Daoy (cell line): ENCODE results near the gene DLX1. TPM values are rescaled to one million over a fixed set of nuclear protein-coding genes. Genes with fewer than 3 reads are reported as not detected.
"Not testable (repeated sequence)": the region's sequence is repeated elsewhere in the genome, so short reads cannot be mapped to it uniquely, and the experiment has no call there.

ENCODE experiments used
- DNase-seq: peaks from one replicate; pipeline ENCODE4 v3.0.0-alpha.2; 2015; ENCODE audit warnings: low read depth
- total RNA-seq: library from RNA; depleted of rRNA; stranded (reverse); fragments of >200 nt; shearing (Covaris generic); gene quantifications from 2 replicates; pipeline ENCODE4 v1.2.3, GENCODE V29; 2014; rRNA removed

Gene DLX1
- 7.3 and 7.4 TPM in 2 replicates for total RNA-seq

DNA sequence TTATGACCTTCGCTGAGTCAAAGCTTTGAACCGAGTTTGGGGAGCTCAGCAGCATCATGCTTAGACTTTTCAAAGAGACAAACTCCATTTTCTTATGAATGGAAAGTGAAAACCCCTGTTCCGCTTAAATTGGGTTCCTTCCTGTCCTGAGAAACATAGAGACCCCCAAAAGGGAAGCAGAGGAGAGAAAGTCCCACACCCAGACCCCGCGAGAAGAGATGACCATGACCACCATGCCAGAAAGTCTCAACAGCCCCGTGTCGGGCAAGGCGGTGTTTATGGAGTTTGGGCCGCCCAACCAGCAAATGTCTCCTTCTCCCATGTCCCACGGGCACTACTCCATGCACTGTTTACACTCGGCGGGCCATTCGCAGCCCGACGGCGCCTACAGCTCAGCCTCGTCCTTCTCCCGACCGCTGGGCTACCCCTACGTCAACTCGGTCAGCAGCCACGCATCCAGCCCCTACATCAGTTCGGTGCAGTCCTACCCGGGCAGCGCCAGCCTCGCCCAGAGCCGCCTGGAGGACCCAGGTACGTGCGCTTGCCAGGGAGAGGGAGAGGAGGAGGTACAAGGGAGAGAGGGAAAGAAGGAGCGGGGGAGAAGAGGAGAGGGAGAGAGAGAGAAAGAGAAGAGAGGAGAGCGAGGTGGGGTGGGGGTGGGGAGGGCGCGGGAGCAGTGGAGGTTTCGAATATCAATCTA, at the start of gene DLX1:
DLX1 (plus strand) TSS at position 48 of the 700 bp plus-strand sequence; CDS start at position 219, 171 bp downstream.
- DNase-seq: no peak

DNA sequence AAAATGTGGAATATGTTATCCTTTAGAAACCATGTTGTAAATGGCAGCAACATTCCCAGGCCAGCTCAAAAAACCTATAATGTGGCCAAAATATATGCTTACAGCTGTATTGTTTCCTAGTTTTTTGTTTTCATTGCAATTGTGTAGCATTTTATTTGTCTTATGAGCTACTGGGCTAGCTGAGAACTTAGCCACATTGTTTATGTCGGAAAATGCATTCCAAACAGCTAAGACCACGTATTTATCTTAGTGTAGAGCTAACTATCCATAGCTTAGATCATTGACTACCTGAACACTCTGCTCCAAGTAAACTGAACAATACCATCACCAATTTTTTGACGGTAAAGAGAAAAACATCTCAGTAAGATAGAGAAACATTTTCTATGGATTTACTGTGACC, 47.2 kb upstream of the DLX1 start:
- no peak for DNase-seq

DNA sequence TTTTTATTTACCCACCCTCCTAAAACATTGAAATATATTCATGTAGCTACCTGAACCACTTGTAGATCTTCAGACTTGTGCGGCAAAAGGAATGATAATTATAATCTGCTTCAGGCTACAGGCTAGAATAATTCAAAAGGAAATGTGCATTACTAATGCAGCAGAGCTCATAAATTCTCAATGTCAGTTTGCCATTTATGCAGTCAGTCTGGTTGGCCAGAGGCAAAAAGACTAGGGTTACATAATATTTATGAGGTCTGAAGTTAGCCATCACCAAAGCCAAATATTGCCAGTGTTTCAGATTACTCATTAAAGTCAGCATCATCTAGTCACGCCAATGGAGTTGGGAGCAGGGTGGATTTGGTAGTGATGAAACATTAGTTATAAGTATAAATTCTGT, 46.7 kb upstream of the DLX1 start:
- peak; percentile 67 for DNase-seq

DNA sequence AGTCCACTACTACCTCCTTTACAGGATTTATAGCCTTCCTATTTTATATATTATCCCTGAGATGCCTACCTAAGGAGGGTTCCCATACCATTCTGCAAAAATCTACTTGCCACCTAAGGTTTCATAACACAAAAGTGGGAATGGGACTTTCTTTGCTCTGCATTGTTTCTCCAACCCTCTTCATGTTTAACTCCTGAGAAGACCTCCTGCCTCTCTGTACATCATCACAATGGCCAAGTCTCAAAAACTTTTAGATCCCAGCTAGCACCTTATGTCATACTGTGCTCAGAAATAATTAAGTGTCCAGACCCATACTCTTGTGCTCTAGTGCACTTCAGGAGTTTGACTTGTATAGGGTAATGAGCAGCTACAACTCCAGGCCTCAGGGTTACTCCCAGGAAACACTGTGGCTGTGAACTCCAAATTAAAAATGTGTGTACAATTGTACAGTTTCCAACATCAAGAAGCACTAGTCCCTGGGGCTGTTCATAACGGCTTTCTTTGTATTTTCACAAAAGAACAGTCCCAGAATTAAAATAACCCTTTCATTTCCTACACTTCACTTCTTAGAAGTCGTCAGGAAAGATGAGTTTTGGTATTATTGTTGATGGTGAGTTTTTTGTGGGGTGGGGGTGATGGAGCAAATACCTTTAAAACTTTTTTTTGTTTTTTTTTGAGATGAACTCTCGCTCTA, 46.1 kb upstream of the DLX1 start:
- DNase-seq: no peak

DNA sequence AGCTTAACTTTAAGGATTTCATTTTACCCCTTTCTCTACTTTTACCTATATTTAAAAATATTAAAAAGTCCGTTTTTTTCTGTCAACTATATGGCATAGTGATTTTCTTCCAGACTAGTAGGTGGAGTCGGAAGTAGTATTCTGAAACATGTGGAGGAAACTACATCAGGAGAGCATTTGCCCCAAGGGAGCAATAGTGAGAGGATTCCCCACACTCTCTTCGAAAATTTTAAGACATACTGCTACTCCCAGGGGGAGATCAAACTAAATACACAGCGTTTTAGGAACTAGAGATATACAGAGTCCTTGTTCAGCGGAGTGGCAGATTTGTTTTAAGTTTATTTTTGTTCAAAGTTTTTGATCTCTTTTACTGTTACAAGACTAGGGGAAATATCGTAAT, 45.0 kb upstream of the DLX1 start:
- DNase-seq: no peak

DNA sequence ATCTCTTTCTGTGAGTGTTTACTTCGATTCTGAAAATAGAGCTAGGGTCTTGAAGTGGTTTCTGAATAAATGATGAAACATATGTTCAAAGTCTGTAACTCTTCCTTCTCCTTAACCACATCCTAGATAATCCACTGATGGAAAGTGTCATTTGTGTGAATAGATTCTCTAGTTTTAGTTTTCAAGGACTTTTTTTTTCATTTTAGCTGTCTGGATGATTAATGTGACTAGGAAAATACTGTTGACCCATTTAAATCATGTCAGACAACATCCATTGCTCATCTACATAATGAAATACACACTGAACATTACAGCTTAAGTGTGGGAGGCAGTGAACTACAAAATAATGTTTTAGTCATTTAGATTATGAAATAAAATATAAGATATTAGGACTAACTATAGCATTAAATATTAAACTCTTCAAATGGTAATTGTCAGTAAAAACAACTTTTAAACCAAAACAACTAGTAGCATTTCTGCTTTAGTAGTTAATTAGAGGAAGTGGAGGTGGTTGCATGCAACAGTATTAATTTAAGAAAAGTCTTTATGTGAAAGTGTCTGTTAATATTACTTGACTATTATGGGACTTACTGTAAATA, 39.1 kb upstream of the DLX1 start:
- no peak for DNase-seq

DNA sequence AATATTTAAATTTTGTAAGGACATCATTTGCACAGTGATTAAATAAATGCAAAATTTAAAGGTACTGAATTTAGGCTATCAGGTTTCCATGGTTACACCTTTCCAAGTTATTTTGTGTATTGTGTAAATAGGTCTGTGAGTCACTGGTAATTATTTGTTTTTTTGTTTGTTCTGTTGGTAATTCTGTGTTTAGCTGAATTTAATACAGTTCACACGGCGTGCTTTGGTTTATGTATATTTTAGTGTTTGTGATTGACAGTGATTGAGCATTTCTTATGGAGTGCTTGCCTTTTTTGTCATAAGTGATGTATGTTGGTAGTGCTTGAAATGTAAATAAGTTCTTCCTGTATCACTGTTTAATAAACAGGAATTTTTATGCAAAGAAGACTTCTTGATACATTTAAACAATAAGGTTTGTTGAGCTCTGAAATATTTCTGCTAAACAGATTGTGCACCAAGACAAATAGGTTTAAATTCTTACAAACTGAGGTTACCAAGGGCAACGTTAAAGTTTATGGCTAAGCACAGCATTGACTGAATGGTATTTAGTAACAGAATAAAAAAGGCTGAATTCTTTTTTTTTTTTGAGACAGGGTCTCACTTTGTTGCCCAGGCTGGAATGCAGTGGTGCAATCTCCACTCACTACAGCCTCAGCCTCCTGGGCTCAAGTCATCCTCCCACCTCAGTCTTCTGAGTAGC, 38.3 kb upstream of the DLX1 start:
- DNase-seq: no peak

DNA sequence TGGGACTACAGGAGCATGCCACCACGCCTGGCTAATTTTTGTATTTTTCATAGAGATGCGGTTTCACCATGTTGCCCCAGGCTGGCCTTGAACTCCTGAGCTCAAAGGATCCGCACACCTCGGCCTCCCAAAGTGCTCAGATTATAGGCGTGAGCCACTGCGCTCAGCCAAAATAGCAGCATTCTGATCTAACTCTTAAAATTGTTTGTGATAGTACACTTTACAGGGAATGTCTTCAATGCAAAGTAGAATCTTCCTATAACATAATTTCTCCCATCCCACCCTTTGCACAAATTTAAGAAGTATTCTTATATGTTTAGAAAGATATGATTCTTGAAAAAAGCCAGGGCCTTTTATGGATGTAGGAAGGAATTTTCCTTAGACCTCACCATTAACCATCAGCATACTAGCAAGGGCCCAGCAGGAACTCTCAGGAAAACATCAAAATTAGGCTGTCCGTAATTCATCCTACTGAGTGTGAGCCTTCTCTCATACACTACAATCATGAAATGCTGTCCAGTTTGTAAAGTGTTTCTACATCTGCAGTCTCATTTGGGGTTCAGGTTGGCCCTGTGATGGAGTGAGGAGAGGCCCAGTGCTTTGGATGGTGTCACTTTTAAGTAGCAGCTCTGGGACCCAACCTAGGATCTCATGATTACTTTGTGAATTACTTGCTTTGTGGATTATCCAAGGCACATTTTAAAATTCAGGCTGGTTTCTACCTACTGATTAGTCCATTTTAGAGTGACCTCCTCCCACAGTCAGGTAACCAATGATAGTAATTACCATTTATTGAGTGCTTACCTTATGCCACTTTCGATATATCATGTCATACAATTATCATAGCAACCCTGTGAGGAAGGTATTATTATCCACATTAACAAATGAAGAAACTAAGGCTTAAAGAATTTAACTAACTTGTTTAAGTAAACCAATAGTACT, 37.5 kb upstream of the DLX1 start:
- no peak for DNase-seq

DNA sequence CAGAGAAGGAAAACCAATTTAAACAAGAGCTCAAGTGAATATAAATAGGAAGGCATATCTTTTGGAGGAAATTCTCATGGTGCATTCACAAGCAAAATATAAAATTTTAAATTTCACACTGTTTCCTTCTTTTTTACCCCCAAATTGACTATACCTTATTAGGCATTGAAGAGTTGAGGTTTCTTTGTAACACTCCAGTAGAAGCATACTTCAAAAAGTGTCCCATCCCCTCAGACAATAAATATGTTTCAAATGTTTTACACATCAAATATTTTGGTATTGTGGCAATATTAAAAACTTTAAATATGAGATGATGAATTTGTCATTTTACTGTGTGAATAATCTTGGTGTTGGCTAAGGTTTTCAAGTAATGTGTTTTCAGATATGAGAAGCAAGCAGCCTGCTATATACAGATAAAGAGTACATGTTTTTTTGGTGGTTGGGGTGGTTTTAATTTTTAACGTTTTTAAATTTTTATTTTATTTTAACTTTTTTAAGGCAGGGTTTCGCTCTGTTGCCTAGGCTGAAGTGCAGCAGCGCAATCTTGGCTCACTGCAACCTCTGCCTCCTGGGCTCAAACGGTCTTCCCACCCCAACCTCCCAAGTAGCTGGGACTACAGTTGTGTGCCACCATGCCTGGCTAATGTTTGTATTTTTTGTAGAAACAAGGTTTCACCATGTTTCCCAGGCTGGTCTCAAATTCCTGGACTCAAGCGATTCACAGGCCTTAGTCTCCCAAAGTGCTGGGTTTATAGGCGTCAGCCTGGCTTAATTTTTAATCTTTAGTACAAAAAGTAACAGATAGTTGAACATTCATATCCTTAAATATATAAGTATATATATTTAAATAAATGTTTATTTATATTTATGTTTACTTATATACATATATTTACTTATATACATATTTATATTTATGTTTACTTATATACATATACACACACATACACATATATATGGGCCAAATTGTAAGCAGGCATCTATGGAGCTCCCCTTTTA, 36.5 kb upstream of the DLX1 start:
- no peak for DNase-seq

DNA sequence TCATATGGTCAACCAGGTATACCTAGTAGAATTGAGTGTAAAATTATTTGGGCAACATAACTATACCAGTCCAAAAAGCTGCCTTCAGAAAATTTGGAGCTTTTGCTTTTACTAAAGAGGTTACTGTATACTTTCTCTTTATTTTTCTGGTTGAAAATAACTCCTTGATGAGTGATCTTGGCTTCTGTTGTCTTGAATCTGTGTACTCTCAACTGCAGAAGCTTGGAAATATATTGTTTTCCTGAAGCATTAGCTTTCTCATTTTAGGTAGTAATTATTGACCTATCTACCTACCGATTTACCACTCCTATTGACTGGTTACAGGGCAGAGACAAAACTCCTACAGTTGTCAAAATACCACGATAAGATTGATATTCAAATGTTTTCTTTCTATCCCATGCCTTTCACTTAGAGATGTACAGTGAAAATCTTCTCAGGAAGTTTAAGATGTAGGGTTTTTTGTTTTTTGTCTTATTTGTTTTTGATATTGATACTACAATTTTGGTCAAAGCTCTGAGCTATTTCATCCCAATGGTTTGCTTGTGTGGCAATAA, 35.7 kb upstream of the DLX1 start:
- DNase-seq: no peak

DNA sequence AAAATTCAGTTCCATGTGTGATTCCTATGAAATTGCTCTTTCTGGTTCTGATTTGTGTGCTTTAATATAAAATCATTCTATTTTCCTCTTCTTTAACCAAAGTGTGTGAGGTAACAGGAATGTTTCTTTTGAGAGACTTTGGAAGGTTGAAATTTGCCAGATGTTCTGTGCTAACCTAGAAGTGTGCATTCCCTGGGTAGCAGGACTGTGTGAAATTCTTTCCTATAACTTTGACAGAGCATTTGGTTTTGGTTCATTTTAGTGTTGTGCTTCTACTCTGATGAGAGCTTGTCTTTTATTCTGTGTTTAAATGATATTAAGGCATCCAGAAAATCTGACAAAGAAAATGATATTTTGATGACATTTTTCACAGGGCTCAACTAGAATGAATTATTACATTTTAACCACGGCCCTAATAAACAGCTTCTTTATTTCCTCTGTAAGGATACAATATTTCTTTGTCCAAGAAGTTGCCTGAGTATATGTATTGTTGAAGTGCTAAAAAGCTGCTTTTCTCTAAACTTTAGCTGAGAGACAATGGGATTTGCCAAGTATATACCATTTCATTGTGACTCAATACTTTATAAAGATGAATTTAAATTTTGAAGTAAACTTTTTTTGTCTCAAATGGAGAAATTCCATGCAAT, 34.7 kb upstream of the DLX1 start:
- DNase-seq: no peak

DNA sequence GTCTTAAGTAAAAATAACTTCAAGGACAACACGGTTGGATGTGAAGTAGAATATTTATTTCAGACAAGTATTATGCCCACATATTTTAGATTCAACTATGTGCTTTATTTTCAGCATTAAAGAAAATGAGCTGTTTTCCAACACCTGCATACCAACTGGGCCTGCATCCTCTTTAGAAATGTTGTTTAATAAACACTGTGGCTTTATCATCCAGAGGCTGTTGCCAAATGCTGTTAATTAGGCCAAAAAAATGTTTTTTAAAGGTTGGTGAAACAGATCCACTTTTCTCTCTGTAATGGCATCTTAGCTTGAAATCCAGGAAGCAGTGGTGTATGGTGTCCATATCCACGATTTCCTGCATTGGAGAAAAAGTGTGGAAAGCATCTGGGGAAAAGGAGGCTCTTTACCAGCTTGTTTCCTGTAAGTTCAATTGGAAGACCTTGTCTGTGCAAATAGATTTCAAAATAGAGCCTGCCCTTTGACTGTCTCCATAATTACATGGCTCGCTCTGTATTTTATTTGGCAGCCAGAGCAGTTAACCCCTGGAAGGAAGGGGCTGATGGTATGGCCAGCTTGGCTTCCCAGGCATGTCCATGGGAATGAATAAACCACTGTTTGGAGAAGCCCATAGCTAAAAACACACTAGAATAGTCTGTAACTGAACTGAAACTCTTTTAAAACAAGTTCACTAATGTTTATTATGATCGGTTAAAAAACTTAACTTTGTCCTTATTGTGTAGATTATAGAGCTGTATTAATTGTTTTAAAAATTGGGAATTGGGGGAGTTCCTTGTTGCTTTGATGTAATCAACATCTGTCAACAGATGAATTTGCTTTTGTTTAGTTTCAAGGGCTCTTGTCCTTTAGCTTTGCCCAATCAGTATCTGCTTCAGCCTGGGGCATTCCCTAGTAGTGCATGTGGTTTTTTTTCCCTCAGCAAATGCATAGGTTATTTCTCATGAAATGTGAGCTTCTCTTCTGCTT, 33.0 kb upstream of the DLX1 start:
- peak; percentile 13 for DNase-seq

DNA sequence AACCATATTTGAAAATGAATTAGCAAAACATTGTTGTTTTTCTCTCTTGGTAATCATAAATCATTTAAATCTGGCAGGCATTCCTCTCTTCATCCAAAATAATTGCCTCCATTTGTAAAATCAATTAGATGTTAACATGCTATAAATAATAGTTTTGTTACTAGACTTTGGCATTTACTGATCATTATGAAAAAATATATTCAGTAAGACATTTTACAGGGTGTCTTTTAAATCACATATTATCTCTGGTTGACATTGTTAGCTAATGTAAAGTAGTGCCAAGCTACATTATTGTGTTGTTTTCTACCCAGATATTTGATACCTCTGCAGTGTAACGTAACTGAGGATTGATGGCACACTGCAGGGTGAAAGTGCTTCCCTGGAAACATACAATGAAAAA, 31.8 kb upstream of the DLX1 start:
- no peak for DNase-seq

DNA sequence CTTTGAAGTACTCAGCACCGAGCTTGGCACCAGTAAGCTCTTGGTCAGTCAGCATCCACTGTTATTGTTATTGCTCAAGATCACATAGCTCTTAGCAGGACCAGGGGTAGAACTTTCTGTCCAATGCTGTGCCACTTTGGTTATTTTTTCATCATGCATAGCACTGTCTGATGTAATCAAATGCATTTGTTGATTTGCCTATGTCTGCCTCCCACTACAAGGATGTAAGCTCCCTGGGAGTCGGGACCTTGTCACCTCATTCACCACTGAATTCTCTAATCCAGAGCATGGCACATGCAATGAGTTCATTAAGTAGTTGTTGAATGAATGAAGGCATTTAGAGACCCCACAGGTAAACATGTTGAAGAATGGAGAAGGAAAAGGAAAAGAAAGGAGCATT, 29.0 kb upstream of the DLX1 start:
- DNase-seq: no peak

DNA sequence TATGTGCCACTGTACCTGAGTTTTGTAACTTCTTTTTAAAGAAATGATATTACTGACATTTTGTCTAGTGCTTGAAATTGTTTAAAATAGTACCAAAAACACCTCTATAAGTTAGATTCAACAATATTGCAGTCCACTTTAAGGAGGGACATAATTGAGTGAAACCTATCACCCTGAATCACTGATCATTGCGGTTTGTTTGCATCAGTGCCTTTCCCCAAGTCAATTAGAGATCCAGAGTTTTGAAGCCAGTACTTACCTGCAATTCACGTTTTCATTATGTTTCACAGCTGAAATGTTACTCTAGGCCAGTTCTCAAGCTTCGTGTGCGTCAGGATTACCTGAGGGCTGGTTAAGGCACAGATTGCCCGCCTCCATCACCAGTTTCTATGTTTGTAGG, 26.6 kb upstream of the DLX1 start:
- no peak for DNase-seq

DNA sequence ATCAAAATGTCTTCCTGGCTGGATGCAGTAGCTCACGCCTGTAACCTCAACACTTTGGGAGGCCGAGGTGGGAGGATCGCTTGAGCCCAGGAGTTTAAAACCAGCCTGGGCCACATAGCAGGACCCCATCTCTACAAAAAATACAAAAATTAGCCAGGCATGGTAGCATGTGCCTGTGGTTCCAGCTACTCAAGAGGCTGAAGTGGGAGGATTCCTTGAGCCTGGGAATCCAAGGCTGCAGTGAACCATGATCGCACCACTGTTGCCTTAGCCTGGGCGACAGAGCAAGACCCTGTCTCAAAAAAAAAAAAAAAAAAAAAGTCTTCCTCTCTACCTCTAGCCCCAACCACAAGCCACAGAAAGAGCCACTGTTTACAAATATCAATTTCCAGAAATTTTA, 25.2 kb upstream of the DLX1 start:
- DNase-seq: not testable (repeated sequence)

DNA sequence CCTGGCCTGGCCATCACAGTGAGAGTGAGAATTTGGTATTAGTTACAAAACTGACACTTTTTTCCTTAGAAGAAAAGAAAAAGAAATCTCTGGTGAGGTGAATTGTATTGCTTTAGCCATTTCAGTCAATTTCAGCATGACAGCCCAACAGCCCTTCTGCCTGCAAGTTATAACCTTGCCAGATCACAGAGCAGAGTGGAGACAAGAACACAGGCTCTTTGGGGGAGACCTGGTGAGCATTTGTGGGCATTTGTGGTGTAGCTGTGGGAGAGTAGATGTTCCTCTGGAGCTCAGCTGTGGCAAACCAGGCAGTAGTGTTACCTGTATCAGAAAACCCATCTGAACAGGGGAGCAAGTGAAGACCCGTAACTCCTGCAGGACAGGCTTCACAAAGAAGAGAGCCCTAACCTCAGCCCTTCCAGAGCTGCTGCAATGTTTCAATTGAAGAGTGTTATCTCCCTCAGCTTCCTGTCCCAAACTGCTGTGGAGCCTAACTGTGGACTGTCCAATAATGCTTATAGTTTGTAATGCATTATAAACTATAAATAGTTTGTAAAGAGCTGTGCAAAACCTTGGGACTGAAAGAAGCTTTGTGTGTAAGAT, 22.8 kb upstream of the DLX1 start:
- DNase-seq: no peak

DNA sequence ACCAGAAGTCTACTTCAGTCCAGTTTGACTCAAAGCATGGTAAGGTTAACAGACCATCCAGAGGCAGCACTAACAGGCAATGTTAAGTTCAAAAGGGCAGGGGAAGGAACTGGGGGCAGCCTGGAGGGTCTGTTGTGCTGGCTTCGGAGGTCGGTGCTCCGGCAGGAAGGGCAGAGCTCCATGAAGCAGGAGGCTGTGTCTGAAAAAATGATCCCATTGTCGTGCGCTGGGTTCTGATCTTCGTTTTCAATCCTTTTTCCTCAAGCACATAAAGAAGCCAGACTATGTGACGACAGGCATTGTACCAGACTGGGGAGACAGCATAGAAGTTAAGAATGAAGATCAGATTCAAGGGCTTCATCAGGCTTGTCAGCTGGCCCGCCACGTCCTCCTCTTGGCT, 21.9 kb upstream of the DLX1 start:
- no peak for DNase-seq
